ENCODE data around the gene RASIP1. TPM values are rescaled to one million over a fixed set of nuclear protein-coding genes. Genes with fewer than 3 reads are reported as not detected.
"Not testable (repeated sequence)": the region's sequence is repeated elsewhere in the genome, so short reads cannot be mapped to it uniquely, and the experiment has no call there.

Gene RASIP1
- total and polyA plus RNA-seq, 2 donors (not counting 1 experiment from before 2014, with no cell fraction given) = 0.20 TPM; not detected in 1

GRCh38 chr19:48786422-48786821 lies 46.0 kb upstream of the RASIP1 start:
- WGBS (ENCODE audit: insufficient coverage) = 98% methylated on average over 7 of the region's 7 CpGs
- CTCF ChIA-PET = interaction anchor here (0.8 to 17.5 kb wide), 5 partner anchors 22 to 184 kb away, joined by 3 to 553 read pairs (median 9); partner anchors contain the start of genes CA11 and HSD17B14
- H3K27me3 ChIP-seq (replicated peaks in 1 of 4; ENCODE audit: control extremely low read depth in 1 of 4, control insufficient read depth in 3 of 4, insufficient read depth in 4 of 4, low read length in 3 of 4); H3K4me1 Mint-ChIP-seq; H3K9ac ChIP-seq (ENCODE audit: low read length); H3K79me2 ChIP-seq (ENCODE audit: control insufficient read depth, insufficient read depth, low read length); H3K4me3 ChIP-seq (ENCODE audit: control extremely low read depth in 1 of 5, extremely low read depth in 1 of 5, insufficient read depth in 1 of 5, low read depth in 2 of 5, low read length in 4 of 5); H4K20me1 ChIP-seq (ENCODE audit: control insufficient read depth, insufficient read depth, low read length, poor library complexity, severe bottlenecking); H3K4me3 Mint-ChIP-seq; H3K4me1 ChIP-seq (ENCODE audit: control insufficient read depth in 2 of 2, insufficient read depth in 2 of 2, low read length in 2 of 2); H3K9me3 ChIP-seq (ENCODE audit: control extremely low read depth in 1 of 3, control insufficient read depth in 2 of 3, insufficient read depth in 1 of 3, low read length in 2 of 3); H2AFZ ChIP-seq (ENCODE audit: insufficient read depth, low read depth, low read length, poor library complexity, severe bottlenecking); POLR2A ChIA-PET; H3K4me2 ChIP-seq (replicated peaks; ENCODE audit: low read depth, low read length, poor library complexity, severe bottlenecking); H3K36me3 ChIP-seq (replicated peaks in 1 of 2; ENCODE audit: control extremely low read depth in 1 of 2, control insufficient read depth in 1 of 2, extremely low read depth in 1 of 2, insufficient read depth in 2 of 2, low read length in 1 of 2); ATAC-seq (ENCODE audit: low read depth); H3K27ac ChIP-seq (ENCODE audit: low read length in 2 of 2); DNase-seq; H3K27ac Mint-ChIP-seq; H3K9me3 Mint-ChIP-seq (ENCODE audit: insufficient read depth); H3K27me3 Mint-ChIP-seq: not testable (repeated sequence)
- intact Hi-C loops (cut with micrococcal nuclease) = loop anchor here (10.0 kb wide), 1 partner anchor 298 kb away; the partner anchor contains the start of gene SNRNP70

- Histone ChIP-seq H3K4me2 (replicated peaks; ENCODE audit: low read depth, low read length, poor library complexity, severe bottlenecking) (no peak overlapping the region), H4K20me1 (ENCODE audit: control insufficient read depth, insufficient read depth, low read length, poor library complexity, severe bottlenecking) (no peaks in the 10 kb centered on the region), H3K9me3 (ENCODE audit: control extremely low read depth in 1 of 3, control insufficient read depth in 2 of 3, insufficient read depth in 1 of 3, low read length in 2 of 3) (no peaks in the 10 kb centered on the region), H3K36me3 (replicated peaks in 1 of 2; ENCODE audit: control extremely low read depth in 1 of 2, control insufficient read depth in 1 of 2, extremely low read depth in 1 of 2, insufficient read depth in 2 of 2, low read length in 1 of 2) (no peaks in the 10 kb centered on the region), H2AFZ (ENCODE audit: insufficient read depth, low read depth, low read length, poor library complexity, severe bottlenecking) (no peak overlapping the region), H3K4me1 (ENCODE audit: control insufficient read depth in 2 of 2, insufficient read depth in 2 of 2, low read length in 2 of 2) (peaks cover 3 to 15% of the 10 kb centered on the region in 2 donors), H3K4me3 (ENCODE audit: control extremely low read depth in 1 of 5, extremely low read depth in 1 of 5, insufficient read depth in 1 of 5, low read depth in 2 of 5, low read length in 4 of 5) (no peak overlapping the region), H3K27me3 (replicated peaks in 1 of 4; ENCODE audit: control extremely low read depth in 1 of 4, control insufficient read depth in 3 of 4, insufficient read depth in 4 of 4, low read length in 3 of 4) (no peaks in the 10 kb centered on the region), H3K9ac (ENCODE audit: low read length) (no peak overlapping the region), H3K27ac (ENCODE audit: low read length in 2 of 2) (no peak overlapping the region), H3K79me2 (ENCODE audit: control insufficient read depth, insufficient read depth, low read length) (no peaks in the 10 kb centered on the region)
- DNase-seq (no peak), ATAC-seq (ENCODE audit: low read depth) (no peak)
- no peaks in the 10 kb centered on the region for H3K27me3 Mint-ChIP-seq
- CTCF ChIA-PET = interaction anchor here (0.7 to 4.1 kb wide), 6 partner anchors 11 to 364 kb away, joined by 4 to 43 read pairs (median 5); no protein-coding TSS in a partner anchor
- intact Hi-C loops (cut with micrococcal nuclease) = loop anchor here (10.0 kb wide), 1 partner anchor 300 kb away; the partner anchor contains the start of gene SNRNP70
- POLR2A ChIA-PET = interaction anchor here (0.6 kb wide), 1 partner anchor 209 kb away, joined by 3 read pairs; the partner anchor contains the start of gene GYS1
- no peaks in the 10 kb centered on the region for H3K9me3 Mint-ChIP-seq (ENCODE audit: insufficient read depth)
- WGBS (ENCODE audit: insufficient coverage) = 20% methylated on average over 1 of the region's 5 CpGs
- TF ChIP-seq CTCF (IDR thresholded peaks at IDR 0.05) (no peak), EZH2 (IDR thresholded peaks at IDR 0.05; ENCODE audit: borderline replicate concordance, insufficient read depth, low read depth, low read length, poor library complexity, severe bottlenecking) (no peak)
- H3K4me1 Mint-ChIP-seq = peaks cover 19% of the 10 kb centered on the region
- no peak overlapping the region for H3K27ac Mint-ChIP-seq
- H3K4me3 Mint-ChIP-seq = no peak overlapping the region
These were observed 44.1 kb upstream of the RASIP1 start for GRCh38 chr19:48784527-48784926.
